NCI-H187 treated with DMSO at 0.1 percent for 48 hours (cell line): ENCODE measurements around the gene RSF1.

Experiments
- DNase-seq: peaks from one replicate; lab custom pipeline; 2025; lab: John Stamatoyannopoulos, UW

Gene RSF1

DNA sequence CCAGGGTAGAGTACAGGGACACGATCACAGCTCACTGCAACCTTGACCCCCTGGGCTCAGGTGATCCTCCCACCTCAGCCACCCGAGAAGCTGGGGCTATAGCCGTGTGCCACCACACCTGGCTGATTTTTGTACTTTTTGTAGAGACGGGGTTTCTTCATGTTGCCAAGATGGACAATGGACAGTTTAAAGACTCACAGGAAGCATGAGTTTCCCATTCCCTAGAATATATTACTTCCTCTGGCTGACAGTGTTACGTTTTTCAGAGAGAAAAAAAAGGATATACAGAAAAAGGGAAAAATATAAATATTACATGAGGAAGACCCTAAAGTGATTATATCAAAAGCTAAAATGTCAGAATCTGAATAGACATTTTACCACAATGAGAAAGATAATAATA is 72.3 kb downstream of the RSF1 start:
- no peak for DNase-seq

DNA sequence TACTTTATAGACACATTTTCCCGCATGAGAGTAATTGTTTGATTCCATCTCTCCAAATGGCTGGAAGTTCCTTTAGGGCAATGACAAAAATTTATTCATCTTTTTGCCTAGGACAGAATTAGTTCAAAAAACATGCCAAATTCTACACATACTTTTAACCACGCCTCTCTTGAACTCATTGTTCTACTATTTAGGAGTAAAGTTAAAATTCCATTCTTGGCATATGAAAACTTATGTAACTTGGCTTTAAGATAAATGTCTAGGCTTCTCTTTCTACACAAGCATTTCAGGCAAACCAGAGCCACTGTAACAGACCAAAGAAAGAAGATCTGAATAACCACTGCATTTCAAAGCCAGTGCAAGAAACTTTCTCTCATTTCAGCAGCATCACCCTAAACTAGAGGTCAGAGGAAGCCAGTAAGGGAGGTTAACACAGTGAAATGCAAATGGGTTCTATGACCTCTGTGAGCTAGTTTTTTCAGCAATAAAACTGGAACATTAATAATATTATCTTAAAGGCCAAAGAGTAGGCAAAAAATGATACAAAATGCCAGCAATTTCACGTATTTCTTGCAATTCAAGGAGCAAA is 73.0 kb downstream of the RSF1 start:
- DNase-seq, result no peak

DNA sequence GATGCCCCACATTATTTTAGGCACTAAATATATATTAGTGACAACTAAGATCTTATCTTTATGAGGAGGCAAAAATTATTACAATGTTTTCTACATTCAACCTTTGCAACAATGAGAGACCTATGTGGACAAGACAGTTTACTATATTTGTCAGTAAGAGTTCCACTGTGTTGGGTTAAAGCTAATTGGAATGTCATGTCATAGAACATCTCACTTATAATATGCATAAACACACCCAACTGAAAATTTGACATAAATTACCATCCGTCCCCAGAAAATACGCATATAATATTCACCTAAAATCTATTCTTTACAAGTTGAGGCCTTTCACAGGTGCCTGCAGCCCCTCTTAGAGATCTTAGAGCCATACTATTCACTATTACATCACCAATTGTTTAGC is 84.0 kb downstream of the RSF1 start:
- DNase-seq, result no peak

DNA sequence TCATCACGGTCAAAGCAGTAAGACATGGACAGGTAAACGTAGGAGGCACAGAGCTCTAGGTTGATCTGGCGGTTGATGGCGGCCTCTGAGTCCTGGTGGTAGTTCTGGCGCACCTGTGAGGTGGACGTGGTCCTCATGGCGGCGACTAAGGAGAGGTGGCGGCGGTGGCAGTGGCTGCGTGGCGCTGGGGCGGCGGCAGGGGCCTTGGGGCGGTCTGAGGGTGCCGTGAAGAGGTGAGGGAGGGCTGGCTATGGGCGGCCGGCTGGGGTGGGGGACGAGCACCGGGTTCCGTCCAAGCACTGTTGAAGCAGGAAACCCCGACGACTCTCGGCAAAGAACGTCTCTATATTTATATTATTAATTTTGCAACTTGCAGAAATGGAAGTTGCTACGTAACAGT is 85.6 kb downstream of the RSF1 start:
- DNase-seq, result no peak

DNA sequence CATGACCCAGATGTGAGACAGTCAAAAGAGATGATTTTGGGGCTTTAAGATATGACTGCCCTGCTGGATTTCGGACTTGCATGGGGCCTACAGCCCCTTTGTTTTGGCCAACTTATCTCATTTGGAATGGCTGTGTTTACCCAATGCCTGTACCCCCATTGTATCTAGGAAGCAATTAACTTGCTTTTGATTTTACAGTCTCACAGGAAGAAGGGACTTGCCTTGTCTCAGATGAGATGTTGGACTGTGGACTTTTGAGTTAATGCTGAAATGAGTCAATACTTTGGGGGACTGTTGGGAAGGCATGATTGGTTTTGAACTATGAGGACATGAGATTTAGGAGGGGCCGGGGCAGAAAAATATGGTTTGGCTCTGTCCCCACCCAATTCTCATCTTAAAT is 88.4 kb downstream of the RSF1 start:
- no peak for DNase-seq

DNA sequence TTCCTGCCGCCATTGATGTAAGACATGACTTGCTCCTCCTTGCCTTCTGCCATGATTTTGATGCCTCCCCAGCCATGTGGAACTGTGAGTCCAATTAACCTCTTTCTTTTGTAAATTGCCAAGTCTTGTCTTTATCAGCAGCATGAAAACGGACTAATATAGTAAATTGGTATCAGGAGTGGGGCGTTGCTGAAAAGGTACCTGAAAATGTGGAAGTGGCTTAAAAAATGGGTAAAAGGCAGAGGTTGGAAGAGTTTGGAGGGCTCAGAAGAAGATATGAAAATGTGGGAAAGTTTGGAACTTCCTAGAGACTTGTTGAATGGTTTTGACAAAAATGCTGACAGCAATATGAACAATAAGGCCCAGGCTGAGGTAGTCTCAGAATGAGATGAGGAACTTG is 89.7 kb downstream of the RSF1 start:
- no peak for DNase-seq

DNA sequence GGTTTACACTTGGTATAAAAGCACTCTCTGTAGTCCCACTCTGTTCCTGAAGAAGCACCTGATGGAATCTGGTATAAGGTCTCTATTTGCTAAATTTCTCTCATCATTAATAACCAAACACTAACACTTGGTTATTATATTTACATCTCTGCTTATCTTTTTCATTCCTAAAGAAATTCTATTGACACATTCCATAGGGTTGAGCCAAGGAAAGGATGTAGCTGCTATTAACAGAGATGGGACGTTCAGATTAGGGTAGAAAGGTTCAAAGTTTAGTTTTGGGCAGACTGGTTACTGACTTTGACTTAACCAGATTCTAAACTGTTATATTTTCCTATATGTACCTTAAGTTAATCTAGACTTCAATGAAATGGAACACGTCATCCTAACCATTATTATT is 91.5 kb downstream of the RSF1 start:
- DNase-seq, result no peak

DNA sequence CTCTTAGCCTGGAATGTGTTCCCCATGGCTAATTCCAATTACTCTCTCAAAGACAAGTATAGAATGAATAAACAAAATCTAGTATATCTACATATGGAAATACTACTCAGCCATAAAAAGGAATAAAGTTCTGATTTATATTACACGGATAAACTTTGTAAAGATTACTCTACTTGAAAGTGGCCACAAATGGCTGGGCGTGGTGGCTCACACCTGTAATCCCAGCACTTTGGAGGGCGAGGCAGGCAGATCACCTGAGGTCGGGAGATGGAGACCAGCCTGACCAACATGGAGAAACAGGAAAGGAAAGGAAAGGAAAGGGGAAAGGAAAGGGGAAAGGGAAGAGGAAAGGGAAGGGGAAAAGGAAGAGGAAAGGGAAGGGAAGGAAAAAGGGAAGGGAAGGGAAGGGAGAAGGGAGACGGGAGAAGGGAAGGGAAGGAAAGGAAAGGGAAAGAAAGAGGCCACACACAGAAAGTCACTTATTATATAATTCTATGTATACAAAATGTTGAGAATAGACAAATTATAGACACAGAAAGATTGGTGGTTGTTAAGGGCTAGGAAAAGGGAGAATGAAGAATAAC is 92.2 kb downstream of the RSF1 start:
- no peak for DNase-seq

DNA sequence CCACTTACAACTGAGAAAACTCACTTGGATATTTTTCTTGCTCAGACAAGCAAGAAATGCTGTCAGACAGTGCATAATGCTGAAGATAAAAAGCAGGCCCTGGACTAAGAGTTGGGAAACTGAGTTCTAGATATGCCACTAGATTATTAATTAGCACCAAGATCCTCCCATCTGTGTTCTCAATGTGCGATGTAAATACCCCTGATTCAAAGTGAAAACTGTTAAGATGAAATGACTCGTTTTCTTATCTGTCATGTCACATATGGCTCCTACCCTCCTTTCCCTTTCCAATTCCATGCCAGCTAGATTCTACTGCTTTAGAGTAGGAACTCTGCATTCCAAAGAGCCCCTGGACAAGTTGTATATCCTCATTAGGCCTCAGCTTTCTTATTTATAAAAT is 94.0 kb downstream of the RSF1 start:
- DNase-seq, result no peak

DNA sequence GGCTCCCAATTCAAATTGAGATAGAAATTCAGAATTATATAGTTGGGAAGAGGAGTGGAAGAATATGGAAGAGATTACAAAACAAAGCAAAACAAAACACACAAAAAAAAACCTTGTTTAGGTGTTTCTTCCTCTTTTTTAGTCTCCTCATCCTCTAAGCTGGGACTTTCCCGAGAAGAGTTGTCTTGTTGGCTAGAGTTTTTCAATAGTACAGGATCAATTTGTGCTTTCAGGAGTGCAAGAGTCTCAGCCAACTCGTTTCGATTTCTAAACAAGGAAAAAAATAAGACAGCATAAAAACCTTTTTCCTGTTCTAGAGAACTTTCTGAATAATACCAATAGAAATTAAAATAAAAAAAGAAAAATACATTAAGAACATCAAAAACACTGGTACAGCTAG is 95.1 kb downstream of the RSF1 start:
- no peak for DNase-seq

DNA sequence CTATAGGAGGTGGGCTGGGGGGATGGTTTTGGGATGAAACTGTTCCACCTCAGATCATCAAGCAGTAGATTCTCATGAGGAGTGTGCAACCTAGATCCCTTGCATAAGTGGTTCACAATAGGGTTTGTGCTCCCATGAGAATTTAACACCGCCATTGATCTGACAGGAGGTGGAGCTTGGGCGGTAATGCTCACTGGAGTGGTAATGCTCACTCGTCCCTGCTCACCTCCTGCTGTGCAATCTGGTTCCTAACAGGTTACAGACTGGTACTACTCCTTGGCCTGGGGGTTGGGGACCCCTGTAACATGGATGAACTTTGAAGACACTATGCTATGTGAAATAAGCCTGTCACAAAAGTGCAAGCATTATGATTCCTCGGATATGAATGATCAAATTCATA is 95.9 kb downstream of the RSF1 start:
- DNase-seq, result no peak

DNA sequence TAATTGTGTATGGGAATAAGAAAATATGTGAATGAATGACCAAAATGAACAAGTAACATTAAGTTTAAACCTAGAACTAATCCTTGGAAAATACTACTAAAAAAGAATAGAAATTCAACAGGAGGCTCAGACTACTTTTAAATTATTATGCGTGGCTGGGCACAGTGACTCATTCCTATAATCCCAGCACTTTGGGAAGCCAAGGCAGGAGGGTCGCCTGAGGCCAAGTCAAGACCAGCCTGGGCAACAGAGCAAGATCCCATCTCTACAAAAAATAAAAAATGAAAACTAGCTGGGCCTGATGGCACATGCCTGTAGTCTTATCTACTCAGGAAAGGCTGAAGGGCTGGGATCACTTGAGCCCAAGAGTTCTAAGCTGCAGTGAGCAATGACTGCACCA is 97.5 kb downstream of the RSF1 start:
- no peak for DNase-seq

DNA sequence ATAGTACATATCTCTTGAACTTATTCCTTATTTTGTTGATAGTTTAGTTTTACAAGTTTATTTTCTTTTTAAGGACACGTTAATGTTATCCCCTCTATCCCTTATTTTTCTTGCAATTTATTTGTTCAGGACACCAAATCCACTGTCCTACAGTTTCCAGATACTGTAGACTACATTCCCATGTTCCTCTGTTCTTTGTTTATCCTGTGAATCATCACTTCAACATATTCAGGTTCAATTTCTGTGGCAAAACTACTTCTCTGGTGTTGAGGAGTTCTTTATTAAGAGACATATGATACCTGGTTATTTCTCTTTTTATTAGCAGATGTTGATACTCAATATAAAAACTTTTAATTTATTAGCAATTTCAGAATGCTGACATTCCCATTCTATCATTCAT is 110.2 kb downstream of the RSF1 start:
- DNase-seq, result no peak

DNA sequence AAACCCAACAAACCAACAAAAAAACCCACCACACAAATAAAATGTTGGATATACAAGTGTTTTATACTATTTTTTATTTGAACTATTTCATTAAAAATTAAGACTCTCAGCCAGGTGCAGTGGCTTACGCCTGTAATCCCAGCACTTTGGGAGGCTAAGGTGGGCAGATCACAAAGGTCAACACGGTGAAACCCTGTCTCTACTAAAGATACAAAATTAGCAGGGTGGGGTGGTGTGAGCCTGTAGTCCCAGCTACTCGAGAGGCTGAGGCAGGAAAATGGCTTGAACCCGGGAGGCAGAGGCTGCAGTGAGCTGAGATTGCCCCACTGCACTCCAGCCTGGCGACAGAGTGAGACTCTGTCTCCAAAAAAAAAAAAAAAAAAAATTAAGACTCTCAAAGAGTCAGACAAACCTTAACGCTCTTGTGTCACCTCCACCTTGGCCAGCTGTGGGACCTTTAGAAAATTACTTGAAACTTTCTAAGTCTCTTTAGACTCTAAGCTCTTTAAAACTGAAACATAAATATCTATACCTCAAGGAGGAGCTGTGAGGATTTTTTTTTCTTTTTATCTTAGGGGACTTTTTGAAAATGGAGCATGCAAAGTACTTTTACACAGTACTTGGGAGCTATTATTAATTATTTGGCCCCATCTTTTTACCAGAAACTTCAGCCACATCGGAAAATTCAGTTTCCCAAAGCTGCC is 114.5 kb downstream of the RSF1 start:
- no peak for DNase-seq

DNA sequence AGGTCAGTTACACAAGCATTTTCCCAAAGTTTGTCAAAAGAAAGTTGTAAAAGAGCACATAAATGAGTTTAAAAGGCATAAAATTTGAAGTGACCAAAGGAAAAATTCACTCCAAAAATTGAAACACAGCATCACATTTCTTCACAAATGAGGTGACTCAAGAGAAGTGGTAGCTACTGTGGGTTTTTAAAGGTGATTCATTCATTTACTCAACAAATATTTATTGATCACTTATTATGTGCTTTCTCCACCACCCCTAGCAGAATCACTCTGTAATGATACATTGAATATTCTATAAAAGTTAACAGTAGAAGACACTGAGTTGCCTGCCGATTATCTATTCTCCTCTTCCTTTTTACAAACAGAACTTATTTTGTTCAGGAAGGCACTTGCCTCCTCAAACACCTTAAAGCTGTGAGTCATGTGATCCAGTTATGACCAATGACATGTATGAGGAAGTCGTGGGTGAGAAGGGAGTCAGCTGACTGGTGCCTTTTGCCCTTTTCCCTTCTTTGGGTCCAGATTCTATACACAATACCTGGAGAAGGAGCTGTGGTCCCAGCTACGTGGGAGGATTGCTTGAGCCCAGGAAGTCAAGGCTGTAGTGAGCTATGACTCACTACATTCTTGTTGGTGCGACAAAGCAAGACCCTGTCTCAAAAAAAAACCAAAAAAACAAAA is 115.2 kb downstream of the RSF1 start:
- no peak for DNase-seq

DNA sequence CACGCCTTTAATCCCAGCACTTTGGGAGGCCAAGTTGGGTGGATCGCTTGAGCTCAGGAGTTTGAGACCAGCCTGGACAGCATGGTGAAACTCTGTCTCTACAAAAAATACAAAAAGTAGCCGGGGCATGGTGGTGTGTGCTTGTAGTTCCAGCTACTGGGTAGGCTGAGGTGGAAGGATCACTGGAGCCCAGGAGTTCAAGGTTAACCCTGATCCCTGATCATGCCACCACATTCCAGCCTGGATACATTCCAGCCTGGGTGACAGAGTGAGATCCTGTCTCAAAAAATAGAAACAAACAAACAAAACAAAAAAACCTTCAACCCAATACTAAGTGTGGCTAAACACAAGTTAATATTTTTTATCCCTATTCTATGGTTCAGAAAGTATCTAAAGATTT is 116.5 kb downstream of the RSF1 start:
- DNase-seq, result no peak

DNA sequence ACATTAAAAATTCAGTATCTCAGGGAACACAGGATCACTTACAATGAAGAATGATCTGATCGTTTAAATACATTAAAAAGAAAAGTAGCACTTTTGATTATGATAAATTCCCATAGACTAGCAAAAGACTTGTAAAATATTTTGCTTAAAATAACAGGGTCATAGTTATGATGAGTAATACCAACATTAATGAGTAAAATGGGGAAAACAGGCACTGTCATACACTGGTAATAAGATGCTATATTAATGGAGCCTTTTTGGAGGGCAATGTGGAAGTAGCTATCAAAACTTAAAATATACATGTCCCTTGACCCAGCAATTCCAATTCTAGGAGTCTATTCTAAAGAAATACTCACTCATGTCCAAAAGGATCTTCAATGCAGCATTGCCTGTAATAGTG is 121.1 kb downstream of the RSF1 start:
- no peak for DNase-seq

DNA sequence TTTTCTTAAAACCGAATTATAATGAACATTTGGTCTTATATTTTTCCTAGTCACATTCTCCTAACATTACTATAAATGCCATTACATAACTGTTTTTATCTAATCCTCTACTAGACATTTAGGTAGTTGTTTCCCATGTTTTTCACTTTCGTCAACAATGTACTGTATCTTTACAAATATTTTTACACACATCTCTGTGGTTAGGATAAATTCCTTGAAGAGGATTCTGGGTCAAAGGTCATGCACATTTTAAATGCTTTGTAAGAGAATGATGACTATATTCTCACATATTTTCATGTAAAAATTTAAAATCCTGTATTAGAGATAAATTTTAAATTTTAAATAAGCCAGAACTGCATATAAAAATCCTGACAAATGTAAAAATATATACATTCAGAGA is 121.6 kb downstream of the RSF1 start:
- DNase-seq, result no peak

DNA sequence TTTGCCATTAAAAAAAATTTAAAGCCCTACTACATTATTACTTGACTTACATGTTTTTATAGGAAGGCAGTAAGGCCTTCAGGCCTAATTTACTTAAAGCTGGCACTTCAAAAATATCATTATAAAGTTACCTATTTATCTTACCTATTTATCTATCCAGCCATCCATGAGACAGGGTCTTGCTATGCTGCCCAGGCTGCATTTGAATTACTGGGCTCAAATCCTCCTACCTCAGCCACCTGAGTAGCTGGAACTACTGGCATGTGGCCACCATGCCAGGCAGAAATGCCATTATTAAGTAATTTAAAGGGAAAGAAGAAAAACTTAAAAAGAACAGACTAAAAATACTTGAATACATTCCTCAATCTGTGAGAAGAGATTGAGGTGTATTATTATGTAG is 122.7 kb downstream of the RSF1 start:
- no peak for DNase-seq

DNA sequence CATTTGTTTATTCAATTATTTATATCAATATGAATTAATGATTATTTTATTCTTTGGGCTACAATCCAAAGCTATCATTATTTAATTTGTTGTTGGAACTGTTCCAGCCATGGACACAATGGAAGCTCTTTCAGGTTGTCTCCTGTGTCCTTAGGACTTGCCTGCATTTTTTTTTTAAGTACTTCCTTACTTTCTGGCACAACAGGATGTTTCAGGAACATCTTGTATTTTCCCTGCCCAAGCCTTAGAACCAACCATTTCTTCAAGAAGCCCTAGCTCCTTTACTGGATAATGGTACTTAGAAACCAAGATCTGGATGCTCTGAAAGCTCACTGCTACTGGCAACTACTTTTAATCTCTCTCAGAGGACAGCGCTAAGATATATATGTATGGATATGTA is 125.1 kb downstream of the RSF1 start:
- DNase-seq, result no peak

DNA sequence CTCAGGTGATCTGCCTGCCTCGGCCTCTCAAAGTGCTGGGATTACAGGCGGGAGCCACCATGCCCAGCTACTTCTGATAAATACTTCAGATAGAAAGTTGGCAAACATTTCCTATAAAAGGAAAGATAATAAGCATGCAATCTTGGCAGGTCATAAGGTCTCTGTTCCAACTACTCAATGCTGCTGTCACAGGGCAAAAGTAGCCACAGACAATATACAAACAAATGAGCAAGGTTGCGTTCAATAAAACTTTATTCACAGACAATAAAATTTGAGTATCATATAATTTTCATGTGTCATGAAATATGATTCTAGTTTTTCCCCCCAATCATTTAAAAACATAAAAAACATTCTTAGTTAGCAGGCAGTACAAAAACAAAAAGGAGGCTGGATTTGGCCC is 129.9 kb downstream of the RSF1 start:
- no peak for DNase-seq

DNA sequence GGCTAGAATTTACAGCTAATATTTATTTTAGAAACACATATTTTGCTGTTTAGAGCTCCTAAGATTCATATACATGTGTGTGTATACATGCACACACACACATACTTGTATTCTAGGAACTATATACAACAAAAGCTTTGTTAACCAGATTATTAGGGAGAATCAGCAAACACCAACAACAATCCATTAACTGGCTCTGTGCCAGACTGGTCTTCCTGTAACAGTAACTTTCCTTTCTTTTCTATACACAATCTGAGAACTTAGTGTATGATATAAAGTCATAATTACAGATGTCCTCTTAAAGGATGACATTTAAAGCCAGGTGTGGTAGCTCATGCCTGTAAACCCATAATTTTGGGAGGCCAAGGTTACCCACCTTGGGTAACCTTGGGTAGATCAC is 133.4 kb downstream of the RSF1 start:
- DNase-seq, result no peak

DNA sequence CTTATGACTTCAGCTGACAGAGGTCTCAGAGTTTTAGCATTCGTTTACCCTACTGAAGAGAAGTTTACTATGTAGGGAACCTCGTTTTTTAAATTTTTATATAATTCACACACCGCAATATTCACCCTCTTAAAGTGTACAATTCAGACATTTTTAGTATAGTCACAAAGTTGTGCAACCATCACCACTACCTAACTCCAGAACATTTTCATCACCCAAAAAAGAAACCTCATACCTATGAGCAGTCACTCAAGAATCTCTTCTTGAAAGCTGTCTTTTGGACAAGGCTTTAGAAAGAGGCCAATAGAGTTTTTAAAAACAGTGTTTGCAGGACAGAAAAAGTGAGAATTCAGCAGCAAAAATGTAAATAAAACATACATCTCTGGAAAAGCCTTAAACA is 143.4 kb downstream of the RSF1 start:
- DNase-seq, result no peak
